ENCODE results near the gene BABAM1.

Gene BABAM1

DNA sequence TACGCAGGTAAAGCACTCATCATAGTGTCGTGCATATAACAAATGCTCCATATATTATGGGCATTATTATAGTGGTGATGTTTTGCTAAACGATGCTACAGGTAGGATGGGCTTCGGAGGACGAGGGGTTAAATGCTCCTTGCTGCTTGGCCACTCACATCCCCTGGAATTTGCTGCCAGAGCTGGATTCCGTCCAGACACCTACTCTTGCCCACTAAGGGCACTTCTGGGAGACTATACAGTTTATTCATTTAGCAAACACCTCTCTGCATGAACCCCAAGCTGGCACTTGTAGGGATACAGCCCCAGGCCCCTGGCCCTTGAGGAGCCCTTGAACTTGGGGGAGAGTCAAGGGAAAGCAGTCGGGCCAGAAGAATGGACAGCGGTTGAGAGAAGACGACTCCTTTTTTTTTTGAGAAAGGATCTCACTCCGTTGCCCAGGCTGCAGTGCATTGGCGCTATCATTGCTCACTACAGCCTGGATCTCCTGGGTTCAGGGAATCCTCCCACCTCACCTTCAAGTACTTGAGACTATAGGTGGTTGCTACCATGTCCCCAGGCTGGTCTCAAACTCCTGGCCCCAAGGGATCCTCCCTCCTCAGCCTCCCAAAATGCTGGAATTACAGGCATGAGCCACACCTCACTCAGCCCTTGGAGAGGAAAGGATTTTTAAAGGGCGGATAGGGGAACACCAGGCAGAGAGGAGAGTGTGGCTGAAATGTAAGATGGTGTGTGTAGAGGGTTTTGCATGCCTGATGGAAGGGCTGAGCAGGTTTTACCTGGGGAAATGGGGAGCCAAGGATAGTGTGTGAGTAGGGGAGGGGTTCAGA lies 37.4 kb downstream of the BABAM1 start:
- peak; percentile 85 for DNase-seq

DNA sequence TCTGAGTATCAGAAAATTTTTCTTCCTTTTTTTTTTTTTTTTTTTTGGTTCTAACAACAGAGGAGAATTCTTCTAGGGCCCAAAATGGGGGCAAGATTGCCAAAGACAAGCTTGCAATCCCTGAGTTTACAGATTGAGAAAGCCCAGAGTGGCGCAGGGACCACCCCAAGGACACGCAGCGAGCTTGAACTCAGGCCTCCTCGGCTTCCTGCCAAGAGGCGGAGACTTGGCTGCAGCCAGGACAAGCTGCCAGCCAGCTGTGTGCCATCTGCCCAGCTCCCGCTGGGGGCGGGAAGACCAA lies 37.9 kb downstream of the BABAM1 start:
- DNase-seq: no peak

DNA sequence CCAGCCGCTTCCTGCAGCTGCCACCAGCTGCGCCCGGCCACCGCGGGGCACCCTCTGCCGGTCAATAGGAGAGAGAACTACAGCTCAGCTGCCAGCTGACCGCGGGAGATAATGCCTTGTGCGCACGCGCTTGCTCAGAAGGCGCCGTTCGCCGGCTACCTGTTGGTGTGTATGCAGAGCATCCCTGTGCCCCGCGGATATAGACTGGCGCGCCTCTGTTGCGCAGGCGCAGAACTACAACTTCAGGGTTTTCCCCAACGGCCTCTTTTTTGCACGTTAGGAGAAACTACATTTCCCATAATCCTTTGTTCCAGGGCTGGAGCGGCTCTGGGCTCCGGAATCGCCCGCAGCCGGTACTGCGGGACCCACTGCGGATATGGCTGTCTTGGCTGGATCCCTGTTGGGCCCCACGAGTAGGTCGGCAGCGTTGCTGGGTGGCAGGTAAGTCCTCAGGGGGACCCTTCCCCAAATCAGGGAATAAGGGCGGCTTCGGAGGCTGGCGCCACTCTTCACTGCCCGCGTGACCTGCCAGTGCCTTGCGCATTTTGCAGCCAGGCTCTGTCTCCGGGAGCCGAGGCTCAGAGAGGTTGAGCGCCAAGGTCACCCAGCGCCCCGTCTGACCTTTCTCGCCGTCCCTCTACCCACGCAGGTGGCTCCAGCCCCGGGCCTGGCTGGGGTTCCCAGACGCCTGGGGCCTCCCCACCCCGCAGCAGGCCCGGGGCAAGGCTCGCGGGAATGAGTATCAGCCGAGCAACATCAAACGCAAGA lies 38.5 kb downstream of the BABAM1 start, which contains the start of gene MRPL34:
Gene MRPL34 (plus strand): TSS at position 356 of the 768 bp plus-strand sequence. CDS start 21 bp downstream, at position 377.
- DNase-seq: peak; percentile 99

DNA sequence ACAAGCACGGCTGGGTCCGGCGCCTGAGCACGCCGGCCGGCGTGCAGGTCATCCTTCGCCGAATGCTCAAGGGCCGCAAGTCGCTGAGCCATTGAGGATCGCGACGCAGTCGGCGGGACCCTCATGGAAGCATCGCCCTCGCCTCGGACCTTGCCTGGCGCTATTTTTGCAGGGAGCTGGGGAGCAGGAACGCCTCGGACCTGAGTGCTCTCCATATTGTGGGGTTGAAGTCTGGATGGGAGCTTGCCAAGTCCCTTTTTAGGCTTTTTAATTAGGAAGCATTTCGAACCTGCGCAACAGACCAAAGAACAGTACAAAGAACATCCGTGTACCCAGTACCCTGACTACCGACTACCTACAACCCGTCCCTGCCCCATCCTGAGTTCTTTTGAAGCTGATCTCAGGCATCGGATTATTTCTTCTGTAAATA lies 39.1 kb downstream of the BABAM1 start:
- no peak for DNase-seq

DNA sequence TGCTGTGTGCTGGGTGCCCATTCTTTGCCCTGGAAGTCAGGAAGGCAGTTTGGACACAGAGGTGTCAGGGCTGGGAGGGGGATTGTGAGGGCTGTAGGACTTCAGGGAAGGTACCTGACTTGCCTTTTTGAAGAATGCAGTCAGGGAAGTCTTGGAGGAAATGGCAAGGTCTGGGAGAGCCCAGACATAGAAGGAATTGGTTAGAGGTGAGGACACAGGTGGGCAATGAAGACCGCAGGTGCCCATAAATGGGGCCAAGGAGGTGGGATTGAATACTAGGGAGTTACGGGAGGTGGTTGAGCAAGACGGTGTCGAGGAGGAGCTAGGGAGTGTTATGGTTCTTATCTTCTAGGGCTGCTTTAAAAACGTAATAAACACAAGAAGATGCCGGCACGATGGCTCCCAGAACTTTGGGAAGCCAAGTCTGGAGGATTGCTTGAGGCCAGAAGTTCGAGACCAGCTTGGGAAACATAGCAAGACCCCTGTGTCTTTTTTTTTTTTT lies 40.7 kb downstream of the BABAM1 start:
- no peak for DNase-seq

DNA sequence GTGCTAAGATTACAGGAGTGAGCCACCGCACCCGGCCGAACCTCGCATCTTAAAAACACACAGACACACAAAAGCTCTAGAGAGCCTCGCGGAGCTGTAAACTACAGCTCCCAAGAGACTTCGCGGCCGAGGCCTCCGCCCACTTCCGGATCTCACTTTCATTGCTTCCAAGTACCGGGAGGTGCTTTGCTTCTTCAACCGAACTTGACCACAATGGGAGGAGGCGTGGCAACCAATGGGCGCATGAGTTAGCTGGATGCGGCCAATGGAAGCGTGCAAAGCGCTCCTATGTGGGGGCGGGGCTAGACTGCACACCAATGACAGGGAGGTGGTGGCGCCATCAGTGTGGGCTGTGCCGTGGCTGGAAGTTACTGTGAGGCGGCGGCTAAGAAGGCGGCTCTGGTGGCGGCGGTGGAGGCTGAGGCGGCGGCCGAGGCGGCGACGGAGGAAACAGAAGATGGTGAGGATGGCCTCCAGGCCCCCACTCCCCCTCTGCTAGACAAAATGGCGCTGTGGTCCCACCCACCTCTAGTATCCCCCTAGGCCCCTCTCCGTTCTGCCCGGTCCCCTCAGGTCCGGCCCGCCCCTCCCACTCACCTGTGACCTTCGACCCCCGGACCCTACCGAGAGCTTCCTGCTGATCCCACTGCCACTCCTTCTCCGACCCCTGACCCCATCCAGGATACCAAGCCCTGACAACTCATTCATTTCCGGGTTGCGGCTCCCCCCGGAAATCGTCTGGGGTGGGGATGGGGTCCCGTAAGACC lies 42.1 kb downstream of the BABAM1 start, which contains the start of gene DDA1:
Gene DDA1 (plus strand): TSS at position 366 of the 767 bp plus-strand sequence. CDS start 92 bp downstream, at position 458.
- DNase-seq: peak; percentile 99

DNA sequence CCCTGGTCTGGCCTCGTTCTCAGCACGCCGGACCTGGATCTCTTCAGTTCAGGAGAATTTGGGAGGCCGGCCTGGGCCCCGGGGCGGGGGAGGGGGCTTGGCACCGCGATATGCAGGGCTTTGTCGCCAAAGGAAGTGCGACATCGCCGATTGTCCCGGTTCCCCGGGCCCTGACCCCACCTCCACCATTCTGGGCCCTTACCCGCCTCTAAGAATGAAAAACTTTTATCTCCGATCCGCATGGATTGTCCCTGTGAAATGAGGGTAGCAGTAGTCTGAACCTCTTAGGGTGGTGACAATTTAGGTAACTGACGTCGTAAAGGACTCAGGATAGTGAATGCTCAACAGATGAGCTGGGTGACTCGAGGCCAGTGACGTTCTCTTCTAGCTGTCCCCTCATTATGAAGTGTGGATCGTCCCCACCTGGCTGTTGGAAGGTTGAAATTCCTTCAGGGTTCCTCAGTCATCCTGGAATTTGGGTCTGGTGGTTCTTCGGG lies 42.8 kb downstream of the BABAM1 start:
- DNase-seq: no peak

DNA sequence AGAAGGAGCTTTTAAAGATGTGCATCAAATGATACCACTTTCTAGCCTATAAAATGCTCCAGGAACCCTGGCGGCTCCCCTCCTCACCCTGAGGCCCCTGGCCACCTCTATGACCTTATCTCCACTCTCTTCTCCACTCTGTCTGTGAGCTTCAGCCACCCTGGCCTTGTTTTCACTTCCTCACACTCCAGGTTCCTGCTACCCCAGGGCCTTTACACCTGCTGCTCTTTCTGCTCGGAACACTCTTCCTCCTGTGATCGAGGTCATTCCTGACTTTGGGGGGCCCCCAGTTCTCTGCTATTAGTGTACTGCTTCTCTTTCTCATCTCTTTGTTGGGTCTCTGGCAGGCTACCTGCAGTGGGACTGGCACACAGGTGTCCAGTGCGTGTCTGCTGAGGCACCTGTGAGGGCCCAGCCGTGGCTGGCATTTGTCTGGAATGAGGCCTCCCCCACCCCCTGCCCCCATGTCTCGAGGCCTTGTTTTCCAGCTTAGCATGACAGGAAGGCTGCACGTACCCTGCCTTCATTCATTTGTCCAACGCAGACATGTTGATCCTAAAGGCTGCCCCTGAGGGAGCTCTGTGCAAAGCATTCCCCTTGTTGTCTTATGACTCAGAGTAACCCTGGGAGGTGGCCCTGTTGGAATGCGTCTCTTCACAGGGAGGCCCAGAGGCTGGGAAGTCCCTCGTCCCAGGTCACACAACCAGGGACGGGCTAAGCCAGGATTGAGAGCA lies 44.4 kb downstream of the BABAM1 start:
- no peak for DNase-seq

DNA sequence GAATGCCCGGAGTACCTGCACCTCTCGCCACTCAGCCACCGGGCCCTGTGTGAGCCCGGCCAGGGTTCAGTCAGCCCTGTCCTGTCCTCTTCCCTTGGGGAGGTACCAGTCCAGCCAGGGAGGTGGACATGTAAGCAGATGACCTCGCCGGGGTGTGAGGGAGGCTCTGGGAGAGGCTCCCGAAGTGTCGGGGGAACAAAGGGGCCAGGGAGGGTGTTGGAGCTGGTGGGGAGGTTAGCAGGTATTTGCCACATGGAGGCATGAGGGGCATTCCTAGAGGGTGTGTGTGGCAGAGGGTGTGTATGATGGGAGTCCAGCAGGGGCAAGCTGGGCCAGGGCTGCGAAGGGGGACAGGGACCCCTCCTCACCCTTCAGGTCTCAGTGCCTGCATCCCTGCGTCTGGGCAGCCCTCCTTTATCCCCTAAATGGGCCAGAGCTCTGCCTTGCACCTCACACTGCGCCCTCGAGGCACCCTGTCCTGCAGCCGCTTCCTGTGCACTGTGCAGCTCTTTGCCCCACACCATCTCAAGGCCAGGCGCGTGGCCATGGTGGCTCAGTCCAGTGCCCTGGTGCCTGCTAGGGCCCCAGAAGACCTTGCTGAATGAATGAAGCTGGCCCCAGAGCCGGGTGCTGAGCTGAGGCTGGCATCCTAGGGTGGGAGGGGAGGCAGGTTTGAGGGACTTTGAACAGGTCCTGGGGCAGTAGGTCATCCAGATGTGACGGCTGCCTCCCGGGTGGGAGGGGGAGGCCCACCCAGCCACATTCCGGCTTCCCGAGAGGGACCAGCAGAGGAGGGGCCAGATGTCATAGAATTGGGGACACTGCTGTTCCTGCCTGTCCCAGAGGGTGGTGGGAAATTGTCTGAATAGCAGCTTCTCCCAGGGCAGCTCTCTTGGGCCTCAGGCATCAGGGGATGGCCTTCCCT lies 45.2 kb downstream of the BABAM1 start:
- DNase-seq: no peak

DNA sequence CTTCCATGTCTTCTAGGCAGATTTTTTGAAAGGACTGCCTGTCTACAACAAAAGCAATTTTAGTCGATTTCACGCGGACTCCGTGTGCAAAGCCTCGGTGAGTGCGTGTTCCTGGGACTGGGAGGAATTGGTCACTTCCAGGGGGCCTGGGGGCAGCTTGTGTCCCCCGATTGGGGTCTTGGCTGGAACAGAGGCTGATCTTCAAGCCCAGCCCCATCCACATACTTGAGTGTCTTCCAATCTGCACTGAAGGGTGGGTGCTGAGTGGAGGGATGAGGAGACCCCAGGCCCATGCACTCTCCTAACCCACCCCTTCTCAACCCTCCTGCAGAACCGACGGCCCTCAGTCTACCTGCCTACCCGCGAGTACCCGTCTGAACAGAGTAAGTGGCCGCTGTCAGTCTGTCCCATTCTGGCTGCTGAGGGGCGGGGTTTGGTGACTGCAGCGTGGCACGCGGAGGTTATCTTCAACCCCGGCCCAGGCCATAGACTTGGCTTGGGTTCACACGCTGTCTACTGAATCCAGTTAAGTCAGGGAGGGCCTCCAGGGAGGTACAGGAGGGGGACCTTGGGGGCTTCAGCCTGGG lies 46.9 kb downstream of the BABAM1 start:
- DNase-seq: no peak

DNA sequence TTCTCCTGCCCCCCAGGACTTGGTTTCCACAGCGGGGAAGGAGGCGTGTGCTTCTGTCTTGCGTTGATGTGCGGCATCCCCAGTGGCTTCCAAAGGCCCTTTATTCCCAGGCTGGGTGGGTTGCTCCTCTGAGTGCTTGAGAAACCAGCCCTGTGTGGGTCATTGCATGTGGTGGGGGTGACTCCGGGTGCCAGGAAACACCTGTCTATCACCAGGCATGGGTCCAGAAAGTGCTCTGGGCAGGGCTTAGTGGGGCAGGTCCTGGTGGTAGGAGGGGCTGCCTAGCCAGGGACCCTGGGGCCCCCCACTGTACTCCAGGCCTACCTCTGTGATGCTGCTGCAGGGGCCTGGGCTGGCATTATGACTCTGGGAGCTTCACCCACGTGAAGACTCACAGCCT lies 51.7 kb downstream of the BABAM1 start:
- DNase-seq: no peak

DNA sequence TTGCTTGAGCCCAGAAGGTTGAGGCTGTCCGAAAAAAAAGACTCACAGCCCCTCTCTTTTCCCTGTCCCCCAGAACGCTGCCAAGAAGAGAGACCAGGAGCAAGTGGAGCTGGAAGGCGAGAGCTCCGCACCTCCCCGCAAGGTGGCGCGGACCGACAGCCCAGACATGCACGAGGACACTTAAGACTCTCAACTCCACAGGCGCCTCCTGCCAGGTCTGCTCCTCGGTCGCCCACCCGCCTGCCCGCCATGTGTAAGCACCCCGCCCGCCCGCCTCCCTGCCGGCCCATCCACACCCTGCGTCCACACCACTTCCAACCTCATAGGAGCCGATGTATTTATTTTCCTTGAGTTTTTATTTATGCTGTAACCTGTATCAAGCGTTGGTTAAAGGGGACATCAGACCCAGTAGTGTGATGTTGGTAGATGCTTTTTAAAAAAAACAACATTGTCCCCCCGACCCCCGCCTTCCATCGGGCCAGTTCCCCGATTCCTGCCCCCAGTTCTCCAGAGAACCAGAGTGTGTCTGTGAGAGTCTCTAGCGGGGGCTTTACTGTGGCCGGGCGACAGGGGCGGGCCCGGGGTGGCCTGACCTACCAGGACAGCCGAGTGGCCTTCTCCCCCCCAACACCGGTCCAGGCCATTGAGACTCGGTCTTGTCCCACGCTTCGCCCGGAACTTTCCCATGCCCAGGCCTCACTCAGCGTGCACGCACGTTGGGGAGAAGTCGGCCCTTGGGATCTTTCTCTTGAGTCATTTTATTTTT lies 52.4 kb downstream of the BABAM1 start:
- DNase-seq: no peak

DNA sequence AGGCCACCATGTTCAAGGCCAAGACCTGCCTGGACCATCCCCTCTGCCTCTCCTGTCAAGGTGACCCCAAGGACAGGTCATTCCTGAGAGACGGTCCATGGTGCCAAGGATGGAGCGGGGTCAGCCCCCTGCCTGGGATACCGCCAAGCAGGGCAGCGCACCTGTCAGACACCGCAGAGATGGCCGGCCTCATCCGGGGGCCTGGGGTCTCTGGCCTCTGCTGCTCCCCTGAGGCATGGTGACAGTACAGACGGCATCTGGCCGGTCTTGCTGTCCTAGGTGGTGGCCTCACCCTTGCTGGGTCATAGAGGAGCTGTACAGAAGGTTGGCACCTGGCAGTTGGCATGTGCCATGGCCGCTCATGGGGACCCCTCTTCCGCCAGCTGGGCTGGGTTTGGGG lies 53.2 kb downstream of the BABAM1 start:
- DNase-seq: no peak

DNA sequence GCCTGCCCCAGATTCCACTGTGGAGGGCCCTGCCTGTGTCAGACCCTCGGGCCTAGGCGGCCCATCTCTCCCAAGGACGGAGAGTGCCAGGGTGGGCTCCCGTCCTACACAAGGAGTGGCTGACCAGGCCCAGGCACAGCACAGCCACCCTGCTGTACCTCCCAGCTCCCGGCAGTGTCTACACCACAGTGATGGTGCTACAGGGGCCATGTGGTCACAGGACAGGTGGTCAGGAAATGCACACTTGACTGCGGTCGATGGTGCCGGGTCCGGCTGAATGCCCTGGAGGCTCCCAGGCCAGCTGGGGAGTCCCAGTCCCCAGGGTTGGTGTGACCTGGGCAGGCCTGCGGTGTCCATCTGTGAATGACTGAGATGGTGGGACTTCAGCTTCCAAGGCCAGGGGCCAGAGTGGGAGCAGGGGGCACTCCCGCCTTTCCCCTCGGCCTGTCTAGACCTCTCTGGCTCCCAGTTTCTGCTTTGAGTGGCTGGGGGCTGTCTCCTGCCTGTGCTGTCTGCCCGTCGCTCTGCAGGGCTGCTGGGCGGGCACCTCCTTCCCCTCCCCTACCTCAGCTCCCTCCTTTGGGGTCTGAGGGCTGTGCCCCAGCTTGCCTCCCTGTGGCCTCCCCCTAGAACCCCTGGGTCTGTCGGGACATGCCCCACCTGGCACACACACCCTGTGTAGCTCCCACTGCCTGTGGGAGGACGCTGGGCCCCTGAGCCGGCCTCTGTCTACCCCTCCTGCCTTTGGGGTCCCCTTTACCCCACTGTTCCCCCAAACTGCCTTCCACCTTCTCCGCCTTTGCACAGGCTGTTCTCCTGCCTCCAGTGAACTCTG lies 54.6 kb downstream of the BABAM1 start:
- DNase-seq: no peak

DNA sequence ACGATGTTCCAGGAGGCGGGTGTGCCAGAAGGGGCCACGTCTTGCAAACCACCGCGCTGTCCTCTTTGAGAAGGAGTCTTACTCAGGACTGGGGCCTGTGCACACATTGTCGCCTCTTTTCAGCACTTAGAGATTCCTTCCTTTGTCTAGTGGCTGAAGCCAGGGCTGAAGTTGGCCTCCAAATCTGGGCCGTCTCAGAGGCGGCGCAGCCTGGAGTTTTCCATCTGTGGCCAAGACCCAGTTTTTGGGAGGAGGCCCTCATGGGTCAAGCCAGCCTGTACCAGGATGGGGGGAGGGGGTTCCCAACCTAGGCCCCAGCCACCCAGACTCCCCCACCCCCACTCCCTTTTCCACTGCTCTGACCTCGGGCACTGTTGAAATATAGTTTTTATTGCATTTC lies 55.6 kb downstream of the BABAM1 start:
- DNase-seq: no peak

DNA sequence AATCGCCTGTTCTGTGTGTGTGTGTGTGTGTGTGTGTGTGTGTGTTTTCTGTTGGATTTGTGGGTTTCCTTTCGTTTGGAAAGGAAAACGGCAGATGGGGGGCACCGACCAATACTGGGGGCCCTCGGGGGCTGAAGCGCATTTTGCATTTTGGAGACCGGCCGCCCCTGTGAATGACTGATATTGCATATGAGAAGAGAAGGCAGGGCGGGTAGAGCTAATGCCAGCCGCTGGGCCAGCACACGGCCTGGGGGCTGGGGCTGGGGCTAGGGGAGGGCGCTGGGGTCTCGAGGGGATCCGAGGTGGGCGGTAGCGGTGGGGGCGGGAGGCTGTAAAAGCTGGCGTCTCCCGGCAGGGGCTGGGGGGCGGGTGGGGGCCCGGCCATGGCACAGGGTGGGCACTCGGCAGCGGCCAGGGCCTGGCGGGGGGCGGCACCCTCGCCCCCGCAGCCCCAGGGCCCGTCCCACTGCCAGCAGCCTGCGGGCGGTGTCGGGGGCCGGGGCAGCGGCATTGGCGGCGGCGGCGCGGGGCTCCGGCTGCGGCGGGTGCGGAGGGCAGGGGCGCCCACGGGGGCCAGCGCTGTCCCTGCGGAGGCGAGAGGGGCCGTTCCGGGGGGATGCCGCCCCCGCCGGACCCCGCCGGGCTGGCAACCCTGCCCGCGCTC lies 56.2 kb downstream of the BABAM1 start:
- no peak for DNase-seq

DNA sequence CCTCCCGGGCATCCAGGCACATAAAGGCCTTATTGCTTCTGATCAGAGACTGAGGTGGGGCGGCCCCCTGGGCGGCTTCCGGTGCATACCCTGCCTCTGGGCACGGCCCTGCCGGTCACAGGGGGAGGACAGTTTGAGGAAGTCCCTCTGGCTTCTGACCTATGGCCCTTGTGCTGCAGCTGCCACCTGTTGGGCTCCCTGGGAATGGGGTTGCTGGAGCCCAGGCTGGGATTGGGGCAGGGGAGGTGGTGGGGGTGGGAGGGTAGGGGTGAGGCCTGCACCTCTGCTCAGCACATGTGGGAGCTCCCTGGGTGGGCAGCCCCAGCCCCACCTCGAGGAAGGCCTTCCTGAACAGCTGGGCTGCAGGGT lies 56.7 kb downstream of the BABAM1 start:
- no peak for DNase-seq

DNA sequence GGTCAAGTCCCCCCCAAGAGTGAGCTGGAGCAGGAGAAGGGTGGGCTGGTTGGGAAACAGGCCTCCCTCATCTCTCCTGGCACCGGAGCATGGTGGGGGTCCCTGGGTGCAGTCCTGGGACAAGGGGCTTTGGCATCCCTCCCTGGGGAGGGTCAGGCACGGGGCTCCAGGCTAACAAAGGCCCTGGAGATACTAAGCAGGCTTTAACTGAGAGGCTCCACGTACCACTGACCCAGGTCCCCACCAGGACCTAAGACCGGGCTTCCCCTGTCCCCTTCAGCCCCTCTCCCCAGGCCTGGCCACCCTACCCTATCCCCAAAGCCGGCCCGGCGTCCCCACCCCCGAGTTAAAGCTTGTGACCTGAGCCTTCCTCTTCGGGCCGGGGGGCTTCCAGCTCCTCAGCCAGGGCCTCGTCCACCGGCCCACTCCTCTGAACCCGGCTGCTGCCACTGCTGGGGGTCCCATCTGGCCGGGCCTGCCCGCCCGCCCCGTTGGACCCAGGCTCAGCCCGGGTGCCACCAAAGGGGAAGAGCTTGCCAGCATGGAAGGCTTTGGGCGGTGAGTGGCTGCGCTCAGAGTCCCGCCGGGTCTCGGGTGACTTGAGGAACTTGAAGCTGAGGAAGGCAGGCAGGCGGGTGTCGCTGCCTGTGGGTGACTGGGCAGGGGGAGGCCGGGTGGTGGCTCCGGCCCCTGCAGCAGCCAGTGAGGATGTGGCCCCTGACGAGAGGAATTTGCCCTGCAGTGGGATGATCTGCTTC lies 57.3 kb downstream of the BABAM1 start:
- DNase-seq: no peak
